ENCODE measurements around the gene RFX5. TPM values are rescaled to one million over a fixed set of nuclear protein-coding genes. Genes with fewer than 3 reads are reported as not detected.

RFX5 gene
- total and polyA plus RNA-seq, 2 donors (not counting 1 experiment from before 2014, with no cell fraction given): 181 to 207 TPM

- TF ChIP-seq EZH2 (IDR thresholded peaks at IDR 0.05; ENCODE audit: borderline replicate concordance, insufficient read depth, low read depth, low read length, poor library complexity, severe bottlenecking) (no peak), CTCF (IDR thresholded peaks at IDR 0.05) (peak; percentile 23)
- peak; percentile 41 for ATAC-seq (ENCODE audit: low read depth)
- no peak overlapping the region for H3K9ac ChIP-seq (ENCODE audit: low read length)
- H3K4me1 ChIP-seq (ENCODE audit: control insufficient read depth in 2 of 2, insufficient read depth in 2 of 2, low read length in 2 of 2): peaks cover 0 to 4% of the 10 kb centered on the region in 2 donors
- peaks cover 16% of the 10 kb centered on the region for H3K4me1 Mint-ChIP-seq
- peaks cover 0 to 94% of the 10 kb centered on the region in 2 experiments for H3K36me3 ChIP-seq (replicated peaks in 1 of 2; ENCODE audit: control extremely low read depth in 1 of 2, control insufficient read depth in 1 of 2, extremely low read depth in 1 of 2, insufficient read depth in 2 of 2, low read length in 1 of 2)
- H3K9me3 Mint-ChIP-seq (ENCODE audit: insufficient read depth): no peaks in the 10 kb centered on the region
- no peaks in the 10 kb centered on the region for H3K27me3 ChIP-seq (replicated peaks in 1 of 4; ENCODE audit: control extremely low read depth in 1 of 4, control insufficient read depth in 3 of 4, insufficient read depth in 4 of 4, low read length in 3 of 4)
- ChIA-PET CTCF (interaction anchor here (1.1 to 1.8 kb wide), 3 partner anchors 8 to 13 kb away, joined by 3 to 5 read pairs (median 3); no protein-coding TSS in a partner anchor), POLR2A (interaction anchor here (0.8 to 1.5 kb wide), 3 partner anchors 9 to 305 kb away, joined by 3 read pairs; no protein-coding TSS in a partner anchor)
- H3K79me2 ChIP-seq (ENCODE audit: control insufficient read depth, insufficient read depth, low read length): peaks cover 27% of the 10 kb centered on the region
- H3K27ac Mint-ChIP-seq: peak overlapping the region; percentile 74
- no peaks in the 10 kb centered on the region for H3K9me3 ChIP-seq (ENCODE audit: control extremely low read depth in 1 of 3, control insufficient read depth in 2 of 3, insufficient read depth in 1 of 3, low read length in 2 of 3)
- no peak overlapping the region for H2AFZ ChIP-seq (ENCODE audit: insufficient read depth, low read depth, low read length, poor library complexity, severe bottlenecking)
- intact Hi-C loops (cut with micrococcal nuclease): no loop called here
- H4K20me1 ChIP-seq (ENCODE audit: control insufficient read depth, insufficient read depth, low read length, poor library complexity, severe bottlenecking): peaks cover 49% of the 10 kb centered on the region
- H3K4me3 Mint-ChIP-seq: no peak overlapping the region
- no peaks in the 10 kb centered on the region for H3K27me3 Mint-ChIP-seq
- H3K27ac ChIP-seq (ENCODE audit: low read length in 2 of 2): peak overlapping the region; percentile 24 to 66
- WGBS (ENCODE audit: insufficient coverage): 35% methylated on average over 4 of the region's 13 CpGs
- no peak overlapping the region for H3K4me2 ChIP-seq (replicated peaks; ENCODE audit: low read depth, low read length, poor library complexity, severe bottlenecking)
- DNase-seq: peak; percentile 49
- H3K4me3 ChIP-seq (ENCODE audit: control extremely low read depth in 1 of 5, extremely low read depth in 1 of 5, insufficient read depth in 1 of 5, low read depth in 2 of 5, low read length in 4 of 5): no peak overlapping the region
These were observed 54.6 kb downstream of the RFX5 start for GRCh38 chr1:151292207-151293030.

GRCh38 chr1:151290709-151291303 lies 56.2 kb downstream of the RFX5 start:
- Histone ChIP-seq H3K9ac (ENCODE audit: low read length) (no peak overlapping the region), H3K36me3 (replicated peaks in 1 of 2; ENCODE audit: control extremely low read depth in 1 of 2, control insufficient read depth in 1 of 2, extremely low read depth in 1 of 2, insufficient read depth in 2 of 2, low read length in 1 of 2) (peaks cover 0 to 96% of the 10 kb centered on the region in 2 experiments), H3K4me2 (replicated peaks; ENCODE audit: low read depth, low read length, poor library complexity, severe bottlenecking) (no peak overlapping the region), H3K4me1 (ENCODE audit: control insufficient read depth in 2 of 2, insufficient read depth in 2 of 2, low read length in 2 of 2) (peaks cover 0 to 4% of the 10 kb centered on the region in 2 donors), H3K27me3 (replicated peaks in 1 of 4; ENCODE audit: control extremely low read depth in 1 of 4, control insufficient read depth in 3 of 4, insufficient read depth in 4 of 4, low read length in 3 of 4) (no peaks in the 10 kb centered on the region), H3K79me2 (ENCODE audit: control insufficient read depth, insufficient read depth, low read length) (peaks cover 39% of the 10 kb centered on the region), H3K4me3 (ENCODE audit: control extremely low read depth in 1 of 5, extremely low read depth in 1 of 5, insufficient read depth in 1 of 5, low read depth in 2 of 5, low read length in 4 of 5) (no peak overlapping the region), H3K27ac (ENCODE audit: low read length in 2 of 2) (no peak overlapping the region), H3K9me3 (ENCODE audit: control extremely low read depth in 1 of 3, control insufficient read depth in 2 of 3, insufficient read depth in 1 of 3, low read length in 2 of 3) (no peaks in the 10 kb centered on the region), H4K20me1 (ENCODE audit: control insufficient read depth, insufficient read depth, low read length, poor library complexity, severe bottlenecking) (peaks cover 63% of the 10 kb centered on the region), H2AFZ (ENCODE audit: insufficient read depth, low read depth, low read length, poor library complexity, severe bottlenecking) (no peak overlapping the region)
- no peak overlapping the region for H3K4me3 Mint-ChIP-seq
- no peak for ATAC-seq (ENCODE audit: low read depth)
- POLR2A ChIA-PET: no interaction called here
- H3K4me1 Mint-ChIP-seq: peaks cover 22% of the 10 kb centered on the region
- no peaks in the 10 kb centered on the region for H3K27me3 Mint-ChIP-seq
- DNase-seq: no peak
- CTCF ChIA-PET: no interaction called here
- no peak for TF ChIP-seq EZH2 (IDR thresholded peaks at IDR 0.05; ENCODE audit: borderline replicate concordance, insufficient read depth, low read depth, low read length, poor library complexity, severe bottlenecking)
- TF ChIP-seq CTCF (IDR thresholded peaks at IDR 0.05): no peak
- WGBS (ENCODE audit: insufficient coverage): 91% methylated on average over 18 of the region's 19 CpGs
- intact Hi-C loops (cut with micrococcal nuclease): no loop called here
- H3K27ac Mint-ChIP-seq: peak overlapping the region; percentile 65
- H3K9me3 Mint-ChIP-seq (ENCODE audit: insufficient read depth): no peaks in the 10 kb centered on the region

Data from B cell (primary cell).